IMR-90 (cell line): ENCODE measurements around the gene DYNC2H1.

ENCODE experiments used
- BHLHE40 ChIP-seq: fragments of 150-350 bp; IDR thresholded peaks from 2 replicates; pipeline ENCODE4 v1.6.1; 2016; ENCODE audit warnings: mild to moderate bottlenecking, low read depth, low read length
- CEBPB ChIP-seq: IDR thresholded peaks from 2 replicates; pipeline ENCODE4 v1.6.1; 2012; ENCODE audit warnings: low read depth, low read length, improper control_type of control experiment
- CTCF ChIP-seq: conservative IDR thresholded peaks from 2 replicates; pipeline ENCODE4 v1.5.1; 2012; ENCODE audit warnings: mild to moderate bottlenecking, low read depth, low read length, improper control_type of control experiment
- FOS ChIP-seq: fragments of 150-350 bp; IDR thresholded peaks from 2 replicates; pipeline ENCODE4 v1.6.1; 2016; ENCODE audit warnings: low read depth, low read length
- MAFK ChIP-seq: IDR thresholded peaks from 2 replicates; pipeline ENCODE4 v1.6.1; 2012; ENCODE audit warnings: low read depth, low read length, improper control_type of control experiment
- MAZ ChIP-seq: IDR thresholded peaks from 2 replicates; pipeline ENCODE4 v1.6.1; 2012; ENCODE audit warnings: low read depth, mild to moderate bottlenecking, low read length, improper control_type of control experiment, moderate library complexity, borderline replicate concordance
- MXI1 ChIP-seq: IDR thresholded peaks from 2 replicates; pipeline ENCODE4 v1.6.1; 2012; ENCODE audit warnings: low read depth, mild to moderate bottlenecking, low read length, moderate library complexity, borderline replicate concordance
- POLR2A ChIP-seq: IDR thresholded peaks from 2 replicates; pipeline ENCODE4 v1.6.1; 2012; ENCODE audit warnings: mild to moderate bottlenecking, low read depth, low read length
- RAD21 ChIP-seq: IDR thresholded peaks from 2 replicates; pipeline ENCODE4 v1.6.1; 2012; ENCODE audit warnings: low read length, improper control_type of control experiment
- RFX5 ChIP-seq: IDR thresholded peaks from 2 replicates; pipeline ENCODE4 v1.8.0; 2012; ENCODE audit warnings: low read depth, mild to moderate bottlenecking, low read length, moderate library complexity
- SMC3 ChIP-seq: fragments of 150-350 bp; IDR thresholded peaks from 2 replicates; pipeline ENCODE4 v1.6.1; 2016; ENCODE audit warnings: low read depth, mild to moderate bottlenecking, antibody characterized with exemption, low read length, moderate library complexity
- USF2 ChIP-seq: fragments of 150-350 bp; IDR thresholded peaks from 2 replicates; pipeline ENCODE4 v1.6.1; 2017; ENCODE audit warnings: mild to moderate bottlenecking, antibody characterized with exemption, low read length, low read depth

GRCh38 chr11:103434073-103434411, 324.8 kb downstream of the DYNC2H1 start:
- no peak for TF ChIP-seq POLR2A
- no peak for TF ChIP-seq CTCF
- no peak for TF ChIP-seq USF2
- TF ChIP-seq RFX5 = no peak
- no peak for TF ChIP-seq FOS
- TF ChIP-seq MAZ = no peak
- no peak for TF ChIP-seq BHLHE40
- no peak for TF ChIP-seq SMC3
- no peak for TF ChIP-seq CEBPB
- no peak for TF ChIP-seq RAD21
- TF ChIP-seq MXI1 = no peak
- no peak for TF ChIP-seq MAFK
